H7 (cell line): ENCODE results near the gene TP63. TPM values are rescaled to one million over a fixed set of nuclear protein-coding genes. Genes with fewer than 3 reads are reported as not detected.
A peak's percentile ranks its signal among the peaks of the same experiment; 100 is the strongest.
"Not testable (repeated sequence)": the region's sequence is repeated elsewhere in the genome, so short reads cannot be mapped to it uniquely, and the experiment has no call there.

Experiments
- DNase-seq: peaks from one replicate; pipeline ENCODE4 v3.0.0; 2012
- H3K27me3 ChIP-seq: 2 replicates; pipeline ENCODE4 v1.6.0; 2011; ENCODE audit warnings: mild to moderate bottlenecking, low read length; ENCODE audit not compliant: control insufficient read depth, insufficient read depth
- H3K36me3 ChIP-seq: replicated peaks from 2 replicates; pipeline ENCODE4 v1.5.1; 2011; ENCODE audit warnings: low read length; ENCODE audit not compliant: control insufficient read depth, insufficient read depth
- H3K4me3 ChIP-seq: 2 replicates; pipeline ENCODE4 v1.5.1; 2011; ENCODE audit warnings: low read depth, mild to moderate bottlenecking, control low read depth, low read length, moderate library complexity; ENCODE audit not compliant: insufficient read depth
- total RNA-seq: library from RNA; depleted of rRNA; stranded (reverse); fragments of >200 nt; shearing (Covaris generic); gene quantifications from 2 replicates; pipeline ENCODE4 v1.2.3, GENCODE V29; 2014

The TP63 gene
- total RNA-seq, 1 experiment from 2014 or later, result not detected

GRCh38 chr3:189605717-189606116 lies 25.5 kb upstream of the TP63 start:
- no peak for DNase-seq

DNA sequence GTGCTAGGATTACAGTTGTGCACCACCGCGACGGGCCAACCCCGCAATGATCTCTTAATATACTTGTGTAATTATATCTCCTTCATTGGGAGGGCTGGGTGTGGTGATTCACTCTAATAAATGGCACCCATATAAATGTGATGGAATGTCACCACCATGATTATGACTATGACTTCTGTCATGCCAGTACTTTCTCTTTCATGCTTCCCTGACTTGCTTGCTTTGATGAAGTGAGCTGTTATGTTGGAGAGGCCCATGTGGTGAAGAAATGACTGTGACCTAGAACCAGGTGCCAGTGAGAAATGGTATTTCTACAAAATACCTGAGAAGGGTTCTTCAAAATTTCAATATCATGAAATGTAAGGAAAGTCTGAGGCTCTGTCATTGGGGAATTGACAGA lies 24.4 kb upstream of the TP63 start:
- no peak for DNase-seq
- no peak overlapping the region for H3K4me3 ChIP-seq
- H3K36me3 ChIP-seq, result no peaks in the 10 kb centered on the region
- no peaks in the 10 kb centered on the region for H3K27me3 ChIP-seq

More at GRCh38 chr3:189605717-189606116, 25.5 kb upstream of the TP63 start:
- no peaks in the 10 kb centered on the region for H3K27me3 ChIP-seq
- H3K36me3 ChIP-seq, result no peaks in the 10 kb centered on the region
- H3K4me3 ChIP-seq, result no peak overlapping the region

- H3K36me3 ChIP-seq, H3K4me3 ChIP-seq, DNase-seq, H3K27me3 ChIP-seq: not testable (repeated sequence)
Measured at GRCh38 chr3:189612641-189613040, 18.5 kb upstream of the TP63 start.

- H3K4me3 ChIP-seq, result no peak overlapping the region
- H3K27me3 ChIP-seq, result no peaks in the 10 kb centered on the region
- DNase-seq, result no peak
- H3K36me3 ChIP-seq, result no peaks in the 10 kb centered on the region
Measured at GRCh38 chr3:189613122-189613521, 18.1 kb upstream of the TP63 start.

DNA sequence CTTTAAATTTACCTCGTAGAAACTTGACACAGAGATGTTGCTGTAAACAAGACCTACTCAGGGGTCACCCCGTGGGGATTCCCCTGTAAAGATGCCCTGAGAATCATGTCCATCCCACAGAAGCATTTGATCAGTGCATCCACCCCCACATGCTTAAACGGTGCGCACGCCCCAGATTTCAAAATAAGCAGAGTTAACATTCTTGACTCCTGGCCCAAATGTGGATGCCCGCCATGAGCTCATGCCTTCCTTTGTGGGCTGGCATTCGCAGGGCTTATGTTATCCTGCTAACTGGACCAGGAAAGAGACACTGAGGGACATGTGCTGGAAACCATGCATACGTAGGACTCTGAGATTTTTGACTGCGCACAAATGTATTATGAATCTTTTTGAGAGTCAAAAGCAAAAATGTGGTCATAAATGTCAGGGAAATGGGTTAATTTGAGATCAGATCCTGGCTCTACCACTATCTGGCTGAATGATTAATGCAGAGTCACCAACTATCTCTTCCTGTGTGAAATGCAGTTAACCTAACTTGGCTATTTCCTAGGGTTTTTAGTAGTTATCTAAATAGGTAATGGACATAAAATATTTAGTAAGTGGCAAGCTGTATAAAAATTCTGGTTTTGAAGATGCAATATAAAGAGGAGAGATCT lies 9.1 kb upstream of the TP63 start:
- H3K36me3 ChIP-seq, result no peaks in the 10 kb centered on the region
- DNase-seq, result no peak
- H3K27me3 ChIP-seq, result no peaks in the 10 kb centered on the region
- H3K4me3 ChIP-seq, result no peak overlapping the region

DNA sequence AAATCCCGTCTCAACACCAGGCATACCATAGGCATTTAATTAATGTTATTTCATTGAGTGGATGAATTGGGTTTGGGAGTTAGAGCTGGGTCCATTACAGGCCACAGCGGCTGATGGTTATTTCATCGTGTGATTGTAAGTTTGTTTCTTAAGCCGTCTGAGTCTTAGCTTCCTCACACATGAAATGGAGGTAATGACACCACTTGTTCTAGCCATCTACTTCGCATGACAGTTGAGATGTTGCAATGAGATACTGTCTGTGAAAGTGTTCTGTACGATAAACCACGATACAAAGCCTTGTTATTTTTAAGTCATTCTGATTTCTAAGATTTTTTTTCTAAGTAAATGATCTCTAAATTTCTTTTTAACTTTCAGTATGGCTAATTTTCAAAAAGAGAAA lies 8.6 kb upstream of the TP63 start:
- DNase-seq, result no peak
- Histone ChIP-seq H3K36me3 (no peaks in the 10 kb centered on the region), H3K27me3 (no peaks in the 10 kb centered on the region), H3K4me3 (no peak overlapping the region)

- DNase-seq, result no peak
- Histone ChIP-seq H3K36me3 (no peaks in the 10 kb centered on the region), H3K4me3 (no peak overlapping the region), H3K27me3 (no peaks in the 10 kb centered on the region)
Measured at GRCh38 chr3:189624130-189624529, 7.1 kb upstream of the TP63 start.

DNA sequence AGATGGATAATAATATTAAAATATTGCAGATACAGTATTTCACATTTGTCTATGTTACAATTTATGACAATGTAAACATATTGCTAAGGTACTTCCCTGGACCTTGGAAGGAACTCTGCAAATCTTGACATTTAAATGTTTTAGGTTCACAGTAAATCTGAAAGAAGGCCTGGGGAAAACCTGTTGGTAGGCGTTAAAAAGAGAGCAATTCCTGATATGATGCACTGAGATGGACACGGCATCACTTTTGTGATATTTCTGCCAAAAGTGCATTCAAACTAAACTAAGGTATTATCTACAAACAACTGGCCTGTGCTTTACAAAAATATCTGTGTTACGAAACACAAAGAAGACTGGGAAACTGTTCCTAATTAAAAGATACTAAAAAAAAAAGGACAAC lies 6.1 kb upstream of the TP63 start:
- Histone ChIP-seq H3K36me3 (no peaks in the 10 kb centered on the region), H3K27me3 (no peaks in the 10 kb centered on the region), H3K4me3 (no peak overlapping the region)
- DNase-seq, result no peak

- Histone ChIP-seq H3K4me3 (no peak overlapping the region), H3K27me3 (no peaks in the 10 kb centered on the region), H3K36me3 (no peaks in the 10 kb centered on the region)
- no peak for DNase-seq
Measured at GRCh38 chr3:189625572-189625971, 5.6 kb upstream of the TP63 start.

DNA sequence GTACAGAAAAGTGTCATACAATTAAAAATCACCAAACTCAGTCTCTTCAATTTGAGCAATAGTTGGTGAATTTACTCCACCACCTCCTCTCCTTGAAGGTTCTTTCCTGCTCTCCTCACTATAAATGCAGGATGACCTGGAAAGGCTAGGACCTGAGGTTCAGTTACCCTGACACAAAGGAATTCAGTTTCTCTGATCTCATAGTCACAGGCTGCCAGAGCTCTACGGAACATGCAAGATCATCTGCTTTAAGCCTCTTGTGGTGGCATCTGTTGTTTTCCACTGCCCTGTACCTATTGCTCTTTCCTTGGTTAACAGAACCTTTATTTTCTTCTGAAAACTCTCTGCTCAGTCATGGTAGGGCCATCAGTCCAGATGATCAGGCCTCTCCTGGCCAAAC lies 4.9 kb upstream of the TP63 start:
- no peak for DNase-seq
- Histone ChIP-seq H3K36me3 (no peaks in the 10 kb centered on the region), H3K27me3 (no peaks in the 10 kb centered on the region), H3K4me3 (no peak overlapping the region)

- Histone ChIP-seq H3K27me3 (no peaks in the 10 kb centered on the region), H3K4me3 (no peak overlapping the region), H3K36me3 (no peaks in the 10 kb centered on the region)
- no peak for DNase-seq
Measured at GRCh38 chr3:189629803-189630455, 1.3 kb upstream of the TP63 start.

DNA sequence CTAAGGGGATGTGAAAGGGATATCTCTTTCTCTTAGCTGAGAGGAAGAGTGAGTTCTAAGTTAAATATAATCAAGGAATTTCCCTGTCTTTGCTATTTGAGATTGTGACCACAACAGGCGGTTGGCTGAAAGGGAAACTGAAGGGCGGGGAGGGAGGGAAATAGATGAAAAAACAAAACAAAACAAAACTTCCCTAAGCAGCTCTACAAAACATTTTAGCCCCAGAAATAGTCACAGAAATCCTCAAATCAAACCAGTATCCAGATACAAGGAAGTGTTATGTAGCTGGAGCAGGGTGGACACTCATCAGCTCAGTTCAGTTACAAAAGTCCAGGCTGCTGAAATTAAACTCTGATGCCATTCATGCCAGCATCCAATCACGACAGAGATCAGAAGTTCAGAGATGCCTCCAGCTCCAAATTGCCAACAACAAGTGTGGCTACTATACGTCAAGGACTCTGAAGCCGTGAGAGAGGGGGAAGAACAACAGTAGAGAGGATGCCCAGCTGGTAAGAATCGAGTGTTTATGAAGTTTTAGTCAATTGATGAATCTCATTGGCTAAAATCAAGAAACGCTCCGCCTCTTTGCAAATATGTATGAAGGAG lies 319 bp upstream of the TP63 start:
- no peak for DNase-seq
- no peaks in the 10 kb centered on the region for H3K27me3 ChIP-seq
- H3K4me3 ChIP-seq, result no peak overlapping the region

GRCh38 chr3:189631409-189631808 lies 220 bp downstream of the TP63 start:
- Histone ChIP-seq H3K4me3 (no peak overlapping the region), H3K27me3 (no peaks in the 10 kb centered on the region), H3K36me3 (no peaks in the 10 kb centered on the region)
- DNase-seq, result no peak

More for the DNA sequence above, 319 bp upstream of the TP63 start:
- no peaks in the 10 kb centered on the region for H3K36me3 ChIP-seq

DNA sequence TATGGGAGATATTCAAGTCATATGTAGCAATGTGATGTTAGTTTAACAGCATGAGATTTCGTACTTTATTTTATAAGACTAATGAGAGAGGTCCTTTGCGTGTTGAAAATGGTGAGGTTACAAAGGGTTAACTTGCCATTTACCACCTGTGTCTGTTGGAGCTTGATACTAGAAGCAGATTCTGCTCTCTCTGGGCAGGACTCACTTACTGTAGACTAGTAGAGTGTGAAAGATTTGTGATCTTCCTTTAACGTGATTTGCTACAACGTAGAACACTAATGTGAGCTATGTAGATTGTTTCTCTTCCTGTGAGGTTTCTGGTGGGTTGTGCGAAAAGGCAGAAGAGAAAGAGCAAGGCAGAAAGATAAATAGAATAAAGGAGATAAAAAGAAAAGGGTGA lies 1.1 kb downstream of the TP63 start:
- no peaks in the 10 kb centered on the region for H3K27me3 ChIP-seq
- no peaks in the 10 kb centered on the region for H3K36me3 ChIP-seq
- no peak overlapping the region for H3K4me3 ChIP-seq
- DNase-seq, result no peak

- Histone ChIP-seq H3K4me3 (no peak overlapping the region), H3K36me3 (no peaks in the 10 kb centered on the region), H3K27me3 (no peaks in the 10 kb centered on the region)
- DNase-seq, result peak; percentile 8
Measured at GRCh38 chr3:189635339-189635738, 4.2 kb downstream of the TP63 start.
